ENCODE data around the gene UPK3B.
"Not testable (repeated sequence)": the region's sequence is repeated elsewhere in the genome, so short reads cannot be mapped to it uniquely, and the experiment has no call there.

UPK3B gene

GRCh38 chr7:76509931-76510877, at the start of gene UPK3B:
Gene UPK3B, plus strand, starts transcription at chr7:76510552. Its CDS starts 101 bp downstream, at chr7:76510653.
- DNase-seq: no peak

DNA sequence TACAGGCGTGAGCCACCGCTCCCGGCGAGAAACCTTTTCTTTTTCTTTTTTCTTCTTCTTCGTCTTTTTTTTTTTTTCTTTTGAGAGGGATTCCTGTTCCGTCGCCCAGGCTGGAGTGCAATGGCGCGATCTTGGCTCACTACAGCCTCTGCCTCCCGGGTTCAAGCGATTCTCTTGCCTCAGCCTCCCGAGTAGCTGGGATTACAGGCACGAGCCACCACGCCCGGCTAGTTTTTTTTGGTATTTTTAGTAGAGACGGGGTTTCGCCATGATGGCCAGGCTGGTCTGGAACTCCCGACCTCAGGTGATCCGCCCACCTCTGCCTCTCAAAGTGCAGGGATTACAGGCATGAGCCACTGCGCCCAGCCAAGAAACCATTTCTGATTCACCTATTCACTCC, 49.6 kb upstream of the UPK3B start:
- not testable (repeated sequence) for DNase-seq

DNA sequence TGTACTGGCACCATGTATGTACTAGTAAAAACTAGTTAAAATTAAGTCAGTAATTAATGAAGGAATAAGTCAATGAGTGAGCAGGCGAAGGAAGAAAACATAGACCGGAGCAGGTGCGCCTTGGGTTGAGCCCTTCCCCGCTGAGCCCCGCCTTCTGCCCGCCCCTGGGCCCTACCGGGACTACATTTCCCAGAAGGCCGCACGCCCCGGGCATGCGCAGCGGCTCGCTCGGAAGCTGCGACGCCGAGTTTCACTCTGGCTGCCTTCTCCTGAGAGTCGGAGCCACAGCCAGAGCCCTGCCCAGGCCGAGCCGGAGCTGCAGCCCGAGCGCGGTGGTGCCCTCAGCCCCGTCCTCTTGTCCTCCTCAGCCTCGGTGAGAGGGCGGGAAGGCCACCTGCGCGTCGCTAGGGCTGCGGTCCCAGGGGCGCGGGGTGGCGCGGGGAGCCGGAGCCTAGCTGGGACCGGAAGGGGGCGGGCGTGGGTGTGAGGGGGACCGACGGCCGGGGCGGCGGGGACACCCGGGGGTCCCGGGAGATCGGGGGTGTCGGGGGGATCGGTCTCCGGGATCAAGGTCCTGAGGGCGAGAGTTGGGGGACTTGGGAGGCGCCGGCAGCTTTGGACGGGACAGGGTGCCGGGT, 48.8 kb upstream of the UPK3B start, which contains the start of gene DTX2:
Gene DTX2 (plus strand): TSS at position 246 of the 638 bp plus-strand sequence. CDS start 18,801 bp downstream, outside the sequence.
- DNase-seq: peak; percentile 38

DNA sequence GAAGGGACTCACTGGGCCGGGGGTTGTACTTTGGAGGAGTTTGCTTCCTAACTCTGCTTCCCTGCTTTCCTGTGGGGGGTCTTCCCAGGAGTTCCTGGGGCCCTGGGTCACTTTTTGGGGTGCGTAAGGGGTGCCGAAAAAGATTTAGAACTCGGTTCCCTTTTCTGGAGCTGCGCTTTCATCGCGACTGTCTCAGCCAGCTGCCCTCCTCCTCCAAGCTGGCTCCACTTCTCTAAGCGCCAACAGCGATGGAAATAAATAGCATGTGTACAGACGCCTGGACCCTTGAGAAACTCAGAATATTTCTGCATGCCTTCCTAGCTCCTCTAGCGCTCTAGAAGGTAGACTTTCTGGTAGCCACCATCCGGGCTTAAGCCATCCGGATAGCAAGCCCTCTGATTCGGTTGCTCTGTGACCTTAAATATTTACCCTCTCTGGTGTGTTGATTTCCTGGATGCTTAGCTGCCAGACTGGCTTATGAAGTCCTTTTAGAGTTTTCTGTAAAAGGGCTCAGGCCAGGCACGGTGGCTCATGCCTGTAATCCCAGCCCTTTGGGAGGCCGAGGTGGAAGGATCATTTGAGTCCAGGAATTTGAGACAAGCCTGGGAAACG, 48.0 kb upstream of the UPK3B start:
- not testable (repeated sequence) for DNase-seq

DNA sequence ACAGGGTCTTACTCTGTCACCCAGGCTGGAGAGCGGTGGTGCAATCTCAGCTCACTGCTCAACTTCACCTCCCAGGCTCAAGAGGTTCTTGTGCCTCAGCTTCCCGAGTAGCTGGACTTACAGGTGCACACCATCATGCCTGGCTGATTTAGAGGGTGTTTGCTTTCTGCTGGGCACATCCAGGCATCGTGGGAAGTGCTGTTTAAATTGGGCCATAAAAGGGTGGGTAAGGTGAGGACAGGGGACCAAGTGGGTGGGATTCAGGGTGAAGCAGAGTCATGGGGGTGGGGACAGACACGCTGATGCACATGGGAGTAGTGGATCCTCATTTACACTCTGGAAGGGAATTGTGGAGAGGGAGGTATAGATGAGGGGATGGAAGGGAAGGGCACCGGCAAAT, 45.4 kb upstream of the UPK3B start:
- DNase-seq: not testable (repeated sequence)

DNA sequence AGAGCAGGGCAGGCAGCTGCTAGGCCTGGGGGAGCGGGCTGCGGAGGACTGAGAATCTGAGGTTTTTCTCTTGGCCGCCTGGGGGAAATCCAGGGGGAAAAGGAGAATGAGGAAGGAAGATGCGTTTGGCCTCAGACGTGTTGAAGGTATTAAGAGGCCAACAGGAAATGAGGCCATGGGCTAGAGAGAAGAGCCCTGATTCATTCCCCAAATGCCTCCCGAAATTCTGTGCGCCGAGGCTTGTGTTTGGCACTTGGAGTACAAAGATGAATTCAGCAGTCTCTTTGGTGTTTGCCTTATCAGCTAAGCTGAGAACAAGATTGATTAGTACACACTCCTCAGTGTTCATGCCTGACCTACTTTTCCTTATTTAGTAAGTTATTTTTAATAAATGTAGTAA, 44.4 kb upstream of the UPK3B start:
- not testable (repeated sequence) for DNase-seq

DNA sequence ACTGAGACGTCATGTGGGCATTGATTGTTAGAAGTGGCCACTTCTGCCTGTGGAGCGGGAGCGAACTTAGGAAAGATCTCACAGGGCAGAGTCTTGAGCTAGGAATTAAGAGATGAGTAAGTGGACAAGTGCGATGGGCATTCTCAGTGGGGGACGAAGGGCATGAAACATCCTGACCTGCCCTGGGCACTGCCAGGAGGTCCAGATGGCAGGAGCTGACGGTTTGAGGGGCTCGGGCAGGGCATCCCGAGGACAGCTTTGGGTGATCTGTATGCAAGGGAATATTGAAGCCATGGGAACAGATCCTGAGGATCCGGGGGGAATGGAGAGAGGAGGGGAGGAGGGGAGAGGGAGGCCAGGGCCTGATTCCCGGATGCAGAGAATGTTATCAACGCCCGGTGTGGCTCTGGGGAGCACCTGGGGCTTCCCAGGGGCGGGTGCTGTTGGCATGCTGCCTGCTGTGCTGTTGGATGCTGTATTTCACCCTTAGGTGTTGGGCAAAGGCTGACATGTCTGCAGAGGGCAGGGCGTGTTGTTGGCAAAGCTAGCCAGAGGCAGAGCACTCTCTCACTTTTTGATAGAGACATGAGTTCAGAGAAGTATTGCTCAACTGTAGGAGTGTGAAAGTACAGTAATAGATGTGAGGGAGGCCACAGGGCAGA, 42.5 kb upstream of the UPK3B start:
- not testable (repeated sequence) for DNase-seq

DNA sequence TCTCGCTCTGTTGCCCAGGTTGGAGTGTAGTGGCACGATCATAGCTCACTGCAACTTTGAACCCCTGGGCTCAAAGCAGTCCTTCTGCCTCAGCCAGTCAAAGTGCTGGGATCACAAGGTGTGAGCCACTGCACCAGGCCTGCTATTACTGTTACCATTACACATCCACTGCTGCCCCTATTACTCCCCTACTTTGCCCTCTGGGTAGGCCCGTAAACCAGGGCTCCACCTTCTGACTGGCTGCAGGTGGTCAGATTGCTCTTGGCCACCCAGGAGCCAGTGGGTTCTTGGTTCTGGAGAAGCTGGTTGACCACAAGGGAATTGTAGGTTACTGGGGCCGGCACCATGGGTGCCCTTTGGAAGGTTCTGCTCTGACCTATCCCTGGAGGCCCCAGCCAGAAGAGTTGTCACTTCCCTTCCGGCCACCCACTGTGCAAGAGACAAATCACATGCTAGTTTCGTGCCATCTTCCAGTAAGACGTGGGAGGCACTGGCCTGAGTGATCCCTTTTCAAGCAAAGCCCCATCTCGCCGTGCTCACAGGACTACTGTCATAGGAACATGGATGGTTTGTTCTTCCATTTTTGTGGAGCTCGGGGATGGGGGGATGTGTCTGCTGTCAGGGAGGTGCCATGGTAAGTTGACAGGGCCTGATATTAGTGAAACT, 38.7 kb upstream of the UPK3B start:
- DNase-seq: not testable (repeated sequence)

DNA sequence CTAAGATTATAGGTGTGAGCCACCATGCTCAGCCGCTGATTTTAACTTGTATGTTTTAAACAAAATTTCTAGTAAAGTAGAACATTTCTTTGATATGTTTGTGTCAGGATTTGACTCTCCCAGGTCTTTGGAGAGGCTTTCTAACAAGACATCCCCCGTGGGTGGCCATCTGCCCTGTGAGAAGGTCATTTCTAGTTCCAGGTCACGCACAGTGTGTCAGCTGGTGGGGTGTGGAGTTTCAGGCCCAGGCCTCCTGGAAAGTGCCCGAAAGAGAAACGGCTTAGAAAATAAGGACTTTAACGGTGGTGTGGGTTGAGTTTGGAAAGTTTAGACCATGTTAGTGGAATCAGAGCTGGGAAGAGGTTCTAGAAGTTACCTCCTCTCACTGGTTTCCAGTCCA, 37.3 kb upstream of the UPK3B start:
- DNase-seq: not testable (repeated sequence)

- DNase-seq: not testable (repeated sequence)
Measured at GRCh38 chr7:76476280-76476679, 34.1 kb upstream of the UPK3B start.

DNA sequence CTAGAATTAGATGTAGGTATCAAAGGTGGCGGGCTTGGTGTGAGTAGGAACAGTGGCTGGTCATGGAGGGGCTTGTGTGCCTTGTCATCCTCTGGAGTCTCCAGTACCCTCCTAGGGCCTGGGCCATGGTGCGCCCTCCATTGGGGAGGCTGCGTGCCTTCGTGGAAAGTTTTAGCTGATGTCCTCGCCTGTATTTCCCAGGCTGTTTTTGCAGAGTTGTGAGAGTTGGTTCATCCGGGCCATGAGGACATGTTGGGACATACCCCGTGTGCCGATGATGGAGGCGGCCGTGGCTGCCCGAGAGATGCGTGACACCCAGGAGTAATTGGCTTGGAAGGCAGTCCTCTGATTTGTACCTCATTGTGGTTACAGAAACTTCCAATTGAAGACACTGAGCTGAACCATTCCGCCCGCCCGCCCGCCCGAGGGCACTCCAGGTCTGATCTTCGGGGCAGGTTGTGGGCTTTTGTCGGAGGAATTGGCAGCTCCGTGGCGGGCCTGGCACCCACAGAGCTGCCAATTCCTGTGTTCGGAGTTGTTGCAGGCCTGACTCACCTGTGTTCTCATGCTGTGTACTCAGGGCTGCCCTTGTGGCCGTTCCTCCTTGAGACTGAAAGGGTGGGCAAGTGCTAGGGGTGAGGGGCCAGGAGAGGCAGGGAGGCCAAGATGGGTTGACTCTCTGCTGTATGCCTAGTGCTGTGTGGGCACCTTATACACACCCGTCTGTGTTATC, 33.4 kb upstream of the UPK3B start:
- not testable (repeated sequence) for DNase-seq

GRCh38 chr7:76479628-76480027, 30.7 kb upstream of the UPK3B start:
- not testable (repeated sequence) for DNase-seq

DNA sequence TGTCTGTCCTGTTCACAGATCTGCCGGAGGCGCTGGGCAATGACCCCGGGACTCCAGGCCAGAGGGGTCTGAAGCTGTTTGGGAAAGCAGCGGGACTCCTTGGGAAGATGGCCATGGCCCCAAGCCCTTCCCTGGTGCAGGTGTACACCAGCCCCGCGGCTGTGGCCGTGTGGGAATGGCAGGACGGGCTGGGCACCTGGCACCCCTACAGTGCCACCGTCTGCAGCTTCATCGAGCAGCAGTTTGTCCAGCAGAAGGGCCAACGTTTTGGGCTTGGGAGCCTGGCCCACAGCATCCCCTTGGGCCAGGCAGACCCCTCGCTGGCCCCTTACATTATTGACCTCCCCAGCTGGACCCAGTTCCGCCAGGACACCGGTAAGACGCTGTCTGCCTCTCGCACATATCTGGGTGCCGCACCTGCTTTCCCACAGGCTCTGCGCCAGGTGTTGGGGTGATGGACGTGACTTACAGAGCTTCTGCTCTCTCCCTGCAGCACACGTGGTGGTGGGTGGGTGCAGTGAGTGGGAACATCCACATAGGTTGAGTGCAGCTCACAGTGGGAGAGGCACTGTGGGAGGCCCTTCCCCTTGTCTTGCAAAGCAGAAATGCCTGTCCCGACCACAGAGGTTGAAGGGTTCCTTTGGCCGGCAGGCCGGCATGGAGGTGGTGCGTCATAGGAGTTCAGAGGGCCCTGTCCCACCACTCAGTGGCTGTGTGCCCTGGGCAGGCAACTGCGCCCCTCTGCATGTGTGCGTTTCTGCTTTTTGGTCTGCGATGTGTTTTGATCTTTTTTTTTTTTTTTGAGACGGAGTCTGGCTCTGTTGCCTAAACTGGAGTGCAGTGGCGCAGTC, 29.7 kb upstream of the UPK3B start:
- DNase-seq: not testable (repeated sequence)

- not testable (repeated sequence) for DNase-seq
Measured at GRCh38 chr7:76482660-76483059, 27.7 kb upstream of the UPK3B start.

GRCh38 chr7:76483081-76483480, 27.3 kb upstream of the UPK3B start:
- DNase-seq: not testable (repeated sequence)

DNA sequence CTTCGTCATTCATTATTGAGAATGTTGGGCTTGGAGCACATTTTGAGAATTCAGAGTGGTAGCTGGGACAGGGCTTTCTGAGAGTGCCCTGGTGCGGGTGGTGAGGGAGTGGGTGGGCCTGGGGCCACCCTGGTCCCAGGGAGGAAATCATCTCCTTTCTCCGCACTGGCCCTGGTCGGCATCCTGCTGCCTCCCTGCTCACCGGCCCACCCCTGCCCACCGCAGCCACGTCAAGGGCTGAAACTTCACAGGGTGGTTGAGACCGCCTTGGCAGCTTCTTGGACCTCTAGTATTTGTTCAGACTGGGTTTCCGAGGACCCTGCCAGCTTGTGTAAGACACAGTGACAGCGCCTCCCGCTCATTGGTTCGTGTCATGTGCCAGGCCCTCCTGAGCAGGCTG, 25.9 kb upstream of the UPK3B start:
- DNase-seq: not testable (repeated sequence)

- DNase-seq: not testable (repeated sequence)
Measured at GRCh38 chr7:76485822-76486610, 24.3 kb upstream of the UPK3B start.

DNA sequence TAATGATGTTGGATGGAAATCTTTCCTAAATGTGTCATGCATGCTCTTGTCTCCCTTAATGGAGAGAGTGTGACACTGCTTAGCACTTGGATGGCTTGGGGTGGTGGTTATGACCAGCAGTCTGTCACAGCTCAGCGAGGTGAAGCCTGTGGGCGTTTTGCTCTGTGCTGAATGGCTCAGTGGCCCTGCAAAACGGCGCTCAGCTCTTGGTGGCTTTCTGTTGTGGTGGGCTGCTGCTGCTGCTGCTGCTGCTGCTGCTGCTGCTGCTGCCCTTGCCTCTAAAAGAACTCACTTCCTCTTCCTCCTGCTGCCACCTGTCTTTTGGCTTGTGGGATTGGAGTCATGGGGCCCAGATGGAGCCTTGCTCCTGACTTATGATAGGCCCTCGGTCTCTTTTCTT, 23.7 kb upstream of the UPK3B start:
- DNase-seq: peak; percentile 53

GRCh38 chr7:76487969-76488368, 22.4 kb upstream of the UPK3B start:
- DNase-seq: not testable (repeated sequence)

DNA sequence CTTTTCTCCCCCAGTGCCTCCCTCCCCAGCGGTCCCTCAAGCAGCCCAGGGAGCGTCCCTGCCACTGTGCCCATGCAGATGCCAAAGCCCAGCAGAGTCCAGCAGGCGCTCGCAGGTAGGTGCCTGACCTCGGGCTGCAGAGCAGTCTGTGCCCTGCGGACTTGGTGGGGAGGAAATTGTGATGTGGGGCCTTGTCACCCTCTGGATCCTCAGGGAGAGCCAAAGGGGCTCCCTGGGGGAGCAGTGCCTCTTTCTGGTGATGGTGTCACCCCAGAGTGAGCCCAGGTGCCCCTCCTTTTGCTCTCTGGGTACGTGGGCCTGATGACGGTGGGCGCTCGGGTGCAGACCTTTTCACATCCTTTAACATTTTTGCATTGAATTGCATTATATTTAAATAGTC, 18.2 kb upstream of the UPK3B start:
- DNase-seq: not testable (repeated sequence)

Measured in activated CD4-positive, alpha-beta T cell treated with anti-CD3 and anti-CD28 coated beads, Interleukin-10, Interleukin-2, amounts not matched to agents 100 ng/mL and 50 ng/mL, durations not matched to agents 16 hours and 8 hours (primary cell).